ENCODE measurements around the gene SAMD11.

The SAMD11 gene

DNA sequence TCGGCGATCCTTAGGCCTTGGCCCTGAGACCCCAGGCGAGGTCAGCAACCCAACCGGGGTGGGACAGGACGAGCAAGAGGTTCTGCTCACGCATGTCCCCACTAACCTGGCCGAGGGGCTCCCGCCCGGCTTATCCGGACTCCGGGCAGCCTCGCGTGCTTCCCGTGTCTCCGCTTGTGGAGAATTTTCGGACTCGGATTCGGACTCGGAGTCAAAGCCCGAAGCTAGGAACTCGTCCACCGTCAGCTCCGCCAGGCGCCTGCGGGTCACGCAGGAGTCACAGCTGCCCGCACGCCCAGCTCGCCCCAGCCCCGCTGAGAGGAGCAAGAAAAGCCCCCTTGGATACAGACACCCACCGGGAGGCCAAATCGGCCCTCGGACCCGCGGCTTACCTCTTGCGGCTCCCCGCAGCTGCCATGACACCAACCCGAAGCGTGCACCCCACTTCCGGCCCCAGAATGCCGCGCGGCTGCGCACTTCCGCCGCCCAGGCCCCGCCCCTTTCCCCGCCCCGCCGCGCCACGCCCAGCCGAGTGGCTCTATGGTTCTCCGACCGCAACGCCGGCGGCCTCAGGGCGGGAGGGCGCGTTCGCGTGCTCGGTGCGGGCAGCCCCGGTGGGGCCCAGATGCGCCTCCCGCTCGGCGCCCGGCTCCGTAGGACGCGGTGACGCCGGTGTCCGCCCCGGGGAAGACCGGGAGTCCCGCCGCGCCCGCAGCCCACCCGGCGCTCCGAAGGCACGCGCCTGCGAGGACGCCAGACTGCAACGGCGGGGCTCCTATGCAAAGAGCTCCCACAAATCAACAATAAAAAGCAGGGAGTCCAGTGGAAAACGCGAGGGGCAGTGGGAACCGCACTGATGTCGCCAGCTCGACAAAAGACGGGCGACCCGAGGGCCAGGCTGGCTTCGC, 35.4 kb downstream of the SAMD11 start, which contains the start of gene NOC2L:
Gene NOC2L (minus strand): TSS at position 434 of the 908 bp plus-strand sequence. CDS start 16 bp downstream, at position 418.
- peak within 1 kb of the TSS; percentile 54 to 86 (median 74) for H3K27ac ChIP-seq
- peak within 1 kb of the TSS; percentile 84 to 100 (median 96) for H3K4me3 ChIP-seq
- H3K27me3 ChIP-seq, result peaks cover 6 to 17% (median 7%) of the 10 kb centered on the region in 11 experiments; a peak in 18 of 22 replicates
- peak within 1 kb of the TSS; percentile 76 to 94 (median 88) for H3K9ac ChIP-seq
- H3K4me1 ChIP-seq, result peaks cover 49 to 58% (median 52%) of the 10 kb centered on the region in 10 experiments
- H4K20me1 ChIP-seq, result peaks cover 0 to 79% (median 59%) of the 10 kb centered on the region in 11 experiments; a peak in 19 of 22 replicates
- no peaks in the 10 kb centered on the region for H3K9me3 ChIP-seq (replicated peaks in 1 of 11)
- no peak for TF ChIP-seq Cebpa-rat (IDR thresholded peaks at IDR 0.05)
- H3K4me2 ChIP-seq, result peak within 1 kb of the TSS; percentile 96 to 100 (median 98)
- peaks cover 31 to 57% (median 51%) of the 10 kb centered on the region in 11 experiments for H3K36me3 ChIP-seq

DNA sequence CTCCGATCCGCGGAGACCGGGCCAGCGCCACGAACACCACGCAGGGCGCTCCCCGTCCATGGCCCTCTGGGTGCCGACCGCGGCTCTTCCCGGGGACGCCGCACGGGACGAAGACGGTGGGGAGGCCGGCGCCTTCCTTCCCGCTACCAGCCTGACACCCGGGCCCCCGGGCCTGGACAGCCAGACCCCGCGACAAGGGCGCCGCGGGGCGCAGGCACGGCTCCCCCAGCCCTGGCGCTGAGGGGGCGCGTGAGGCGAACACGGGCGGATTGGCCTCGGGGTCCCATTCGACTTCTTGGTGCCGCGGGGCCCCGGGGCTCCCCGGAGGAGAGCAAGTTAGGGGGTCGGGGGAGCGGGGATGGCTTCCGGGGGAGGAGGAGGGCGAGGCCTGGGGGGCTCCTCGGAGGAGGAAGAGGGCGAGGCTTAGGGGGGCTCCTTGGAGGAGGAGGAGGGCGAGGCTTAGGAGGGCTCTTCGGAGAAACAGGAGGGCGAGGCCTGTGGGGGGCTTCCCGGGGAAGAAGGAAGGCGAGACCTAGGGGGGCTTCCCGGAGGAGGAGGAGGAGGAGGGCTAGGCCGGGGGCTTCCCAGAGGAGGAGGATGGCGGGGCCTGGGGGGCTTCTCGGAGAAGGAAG, 36.1 kb downstream of the SAMD11 start:
- H3K4me3 ChIP-seq, result peak overlapping the region; percentile 84 to 100 (median 96)
- peak overlapping the region; percentile 32 to 84 (median 70); a peak in 21 of 22 replicates for H3K27ac ChIP-seq
- H3K4me2 ChIP-seq, result peak overlapping the region; percentile 91 to 100 (median 97)

DNA sequence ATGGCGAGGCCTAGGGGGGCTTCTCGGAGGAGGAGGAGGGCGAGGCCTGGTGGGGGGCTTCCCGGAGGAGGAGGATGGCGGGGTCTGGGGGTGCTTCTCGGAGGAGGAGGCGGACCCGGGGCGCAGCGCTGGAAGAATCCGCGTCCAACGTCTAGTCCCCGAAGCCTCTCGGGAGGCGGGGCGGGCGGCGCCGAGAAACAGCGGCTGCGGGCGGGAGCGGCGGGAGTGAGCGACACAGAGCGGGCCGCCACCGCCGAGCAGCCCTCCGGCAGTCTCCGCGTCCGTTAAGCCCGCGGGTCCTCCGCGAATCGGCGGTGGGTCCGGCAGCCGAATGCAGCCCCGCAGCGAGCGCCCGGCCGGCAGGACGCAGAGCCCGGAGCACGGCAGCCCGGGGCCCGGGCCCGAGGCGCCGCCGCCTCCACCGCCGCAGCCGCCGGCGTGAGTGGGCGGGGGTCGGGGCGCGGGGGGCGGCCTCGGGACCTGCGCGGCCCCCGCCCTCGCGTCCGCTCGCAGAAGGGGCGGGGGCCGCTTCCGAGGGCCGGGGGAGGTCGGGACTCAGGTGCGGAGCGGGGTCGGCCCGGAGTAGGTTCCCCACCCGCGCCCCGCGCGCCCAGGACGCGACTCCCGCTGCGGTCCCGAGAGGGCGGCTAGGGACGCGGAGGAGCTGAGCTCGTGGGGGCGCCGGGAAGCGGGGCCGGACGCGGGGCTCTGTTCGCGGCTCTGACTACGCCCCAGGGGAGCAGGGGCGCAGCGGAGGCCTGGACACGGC, 36.8 kb downstream of the SAMD11 start, which contains the start of gene KLHL17:
Gene KLHL17 (plus strand): TSS at position 222 of the 769 bp plus-strand sequence. CDS start 110 bp downstream, at position 332.
- peak within 1 kb of the TSS; percentile 84 to 100 (median 96) for H3K4me3 ChIP-seq
- H3K36me3 ChIP-seq, result peaks cover 21 to 50% (median 41%) of the 10 kb centered on the region in 11 experiments
- no peak for TF ChIP-seq Cebpa-rat (IDR thresholded peaks at IDR 0.05)
- peaks cover 0 to 71% (median 45%) of the 10 kb centered on the region in 11 experiments; a peak in 19 of 22 replicates for H4K20me1 ChIP-seq
- H3K27me3 ChIP-seq, result peaks cover 6 to 17% (median 7%) of the 10 kb centered on the region in 11 experiments; a peak in 18 of 22 replicates
- H3K9me3 ChIP-seq (replicated peaks in 1 of 11), result no peaks in the 10 kb centered on the region
- peak within 1 kb of the TSS; percentile 70 to 92 (median 86) for H3K9ac ChIP-seq
- H3K4me1 ChIP-seq, result peaks cover 43 to 55% (median 48%) of the 10 kb centered on the region in 10 experiments
- peak within 1 kb of the TSS; percentile 91 to 100 (median 97) for H3K4me2 ChIP-seq
- peak within 1 kb of the TSS; percentile 32 to 84 (median 70); a peak in 21 of 22 replicates for H3K27ac ChIP-seq

More for the DNA sequence above, 36.1 kb downstream of the SAMD11 start:
- Histone ChIP-seq H3K4me1 (peaks cover 49 to 58% (median 52%) of the 10 kb centered on the region in 10 experiments), H3K27me3 (peaks cover 6 to 17% (median 7%) of the 10 kb centered on the region in 11 experiments; a peak in 18 of 22 replicates), H4K20me1 (peaks cover 0 to 72% (median 51%) of the 10 kb centered on the region in 11 experiments; a peak in 19 of 22 replicates), H3K9me3 (replicated peaks in 1 of 11) (no peaks in the 10 kb centered on the region), H3K9ac (peak overlapping the region; percentile 70 to 92 (median 86)), H3K36me3 (peaks cover 23 to 50% (median 45%) of the 10 kb centered on the region in 11 experiments)
- no peak for TF ChIP-seq Cebpa-rat (IDR thresholded peaks at IDR 0.05)

DNA sequence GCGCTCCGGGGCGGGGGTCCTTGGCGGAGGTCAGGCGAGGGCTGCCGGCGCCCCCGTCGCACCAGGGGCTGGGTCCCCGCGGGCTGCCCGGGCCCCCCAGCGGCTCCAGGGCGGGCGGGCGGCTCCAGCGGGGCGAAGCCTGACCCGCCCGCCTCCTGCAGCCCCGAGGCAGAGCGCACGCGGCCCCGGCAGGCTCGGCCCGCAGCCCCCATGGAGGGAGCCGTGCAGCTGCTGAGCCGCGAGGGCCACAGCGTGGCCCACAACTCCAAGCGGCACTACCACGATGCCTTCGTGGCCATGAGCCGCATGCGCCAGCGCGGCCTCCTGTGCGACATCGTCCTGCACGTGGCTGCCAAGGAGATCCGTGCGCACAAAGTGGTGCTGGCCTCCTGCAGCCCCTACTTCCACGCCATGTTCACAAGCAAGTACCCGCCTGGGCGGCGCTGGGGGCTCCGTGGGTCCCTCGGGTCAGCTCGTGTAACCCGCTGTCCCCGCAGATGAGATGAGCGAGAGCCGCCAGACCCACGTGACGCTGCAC, 37.5 kb downstream of the SAMD11 start:
- Histone ChIP-seq H4K20me1 (peaks cover 0 to 70% (median 45%) of the 10 kb centered on the region in 11 experiments; a peak in 19 of 22 replicates), H3K27me3 (peaks cover 6 to 23% (median 11%) of the 10 kb centered on the region in 11 experiments; a peak in 19 of 22 replicates), H3K36me3 (peaks cover 21 to 45% (median 35%) of the 10 kb centered on the region in 11 experiments), H3K9me3 (replicated peaks in 1 of 11) (no peaks in the 10 kb centered on the region), H3K27ac (peak overlapping the region; percentile 32 to 75 (median 70); a peak in 17 of 22 replicates), H3K4me3 (peak overlapping the region; percentile 84 to 100 (median 96)), H3K4me2 (peak overlapping the region; percentile 91 to 100 (median 97)), H3K9ac (peak overlapping the region; percentile 70 to 92 (median 86)), H3K4me1 (peaks cover 43 to 55% (median 48%) of the 10 kb centered on the region in 10 experiments)
- no peak for TF ChIP-seq Cebpa-rat (IDR thresholded peaks at IDR 0.05)

DNA sequence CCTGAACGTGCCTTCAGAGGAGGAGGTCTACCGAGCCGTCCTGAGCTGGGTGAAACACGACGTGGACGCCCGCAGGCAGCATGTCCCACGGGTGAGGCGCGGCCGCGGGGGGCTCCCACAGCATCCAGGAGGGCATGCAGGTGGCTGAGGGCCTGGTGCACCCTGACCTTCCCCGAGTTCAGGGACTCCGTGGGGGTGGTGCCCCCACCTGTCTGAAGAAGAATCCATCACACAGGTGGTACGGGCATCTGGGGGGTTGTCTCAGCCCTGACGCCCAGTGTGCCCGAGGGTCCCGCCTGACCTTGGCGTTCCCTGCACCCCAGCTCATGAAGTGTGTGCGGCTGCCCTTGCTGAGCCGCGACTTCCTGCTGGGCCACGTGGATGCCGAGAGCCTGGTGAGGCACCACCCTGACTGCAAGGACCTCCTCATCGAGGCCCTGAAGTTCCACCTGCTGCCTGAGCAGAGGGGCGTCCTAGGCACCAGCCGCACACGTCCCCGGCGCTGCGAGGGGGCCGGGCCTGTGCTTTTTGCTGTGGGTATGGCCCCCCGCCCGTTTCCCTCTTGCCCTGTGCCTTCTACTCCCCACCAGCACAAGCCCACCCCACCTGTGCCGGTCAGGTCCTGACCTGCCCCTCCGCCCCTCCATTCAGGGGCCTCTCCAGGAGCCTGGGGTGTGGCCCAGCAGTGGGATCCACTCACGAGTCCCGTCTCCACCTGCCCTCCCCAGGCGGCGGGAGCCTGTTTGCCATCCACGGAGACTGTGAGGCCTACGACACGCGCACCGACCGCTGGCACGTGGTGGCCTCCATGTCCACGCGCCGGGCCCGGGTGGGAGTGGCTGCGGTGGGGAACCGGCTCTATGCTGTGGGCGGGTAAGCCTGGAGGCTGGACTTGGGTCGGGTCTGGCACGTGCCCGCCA, 38.9 kb downstream of the SAMD11 start:
- Histone ChIP-seq H3K4me1 (peaks cover 39 to 54% (median 46%) of the 10 kb centered on the region in 10 experiments), H3K9me3 (replicated peaks in 1 of 11) (no peaks in the 10 kb centered on the region), H3K27ac (no peak overlapping the region), H4K20me1 (peaks cover 0 to 56% (median 31%) of the 10 kb centered on the region in 11 experiments; a peak in 19 of 22 replicates), H3K9ac (no peak overlapping the region), H3K27me3 (peaks cover 6 to 28% (median 15%) of the 10 kb centered on the region in 11 experiments; a peak in 19 of 22 replicates), H3K4me2 (no peak overlapping the region; a peak in 1 of 22 replicates), H3K4me3 (no peak overlapping the region), H3K36me3 (peaks cover 11 to 31% (median 22%) of the 10 kb centered on the region in 11 experiments)
- TF ChIP-seq Cebpa-rat (IDR thresholded peaks at IDR 0.05), result no peak

DNA sequence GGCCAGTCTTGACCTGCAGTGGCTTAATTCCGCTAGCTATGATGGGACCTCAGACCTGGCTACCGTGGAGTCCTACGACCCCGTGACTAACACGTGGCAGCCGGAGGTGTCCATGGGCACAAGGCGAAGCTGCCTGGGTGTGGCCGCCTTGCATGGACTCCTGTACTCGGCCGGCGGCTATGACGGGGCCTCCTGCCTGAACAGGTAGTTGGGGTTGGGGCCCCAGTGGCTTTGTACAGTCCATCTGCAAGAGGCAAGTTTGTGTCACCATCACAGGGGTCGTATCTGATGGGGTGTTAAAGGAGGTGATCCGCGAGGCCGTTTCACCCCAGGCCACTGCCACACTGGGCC, 39.6 kb downstream of the SAMD11 start:
- no peak for TF ChIP-seq Cebpa-rat (IDR thresholded peaks at IDR 0.05)
- H3K4me3 ChIP-seq, result no peak overlapping the region
- peaks cover 0 to 57% (median 26%) of the 10 kb centered on the region in 11 experiments; a peak in 18 of 22 replicates for H4K20me1 ChIP-seq
- H3K4me1 ChIP-seq, result peaks cover 35 to 50% (median 41%) of the 10 kb centered on the region in 10 experiments
- H3K9me3 ChIP-seq (replicated peaks in 1 of 11), result no peaks in the 10 kb centered on the region
- H3K4me2 ChIP-seq, result no peak overlapping the region
- H3K27ac ChIP-seq, result no peak overlapping the region
- H3K36me3 ChIP-seq, result peaks cover 11 to 31% (median 22%) of the 10 kb centered on the region in 11 experiments
- no peak overlapping the region for H3K9ac ChIP-seq
- peaks cover 6 to 34% (median 16%) of the 10 kb centered on the region in 11 experiments; a peak in 19 of 22 replicates for H3K27me3 ChIP-seq
